Upper lobe of right lung (tissue), 1 donor: ENCODE measurements around the gene TIGD6. TPM values are rescaled to one million over a fixed set of nuclear protein-coding genes. Genes with fewer than 3 reads are reported as not detected.

ENCODE experiments used
- ATAC-seq: fragments of 200-7000 bp; cut with Tn5 transposase; one replicate; pipeline ENCODE4 v1.9.1; 2020; ENCODE audit warnings: mild to moderate bottlenecking, moderate library complexity
- DNase-seq: peaks from one replicate; pipeline ENCODE4 v3.0.0-alpha.2; 2020
- H3K27ac ChIP-seq: fragments of 200-600 bp; one replicate; pipeline ENCODE4 v1.8.0; 2022
- H3K27me3 ChIP-seq: fragments of 200-600 bp; one replicate; pipeline ENCODE4 v1.8.0; 2022; ENCODE audit warnings: mild to moderate bottlenecking
- H3K36me3 ChIP-seq: fragments of 200-600 bp; one replicate; pipeline ENCODE4 v1.8.0; 2022
- H3K4me1 ChIP-seq: fragments of 200-600 bp; one replicate; pipeline ENCODE4 v1.8.0; 2022
- H3K4me3 ChIP-seq: fragments of 200-600 bp; one replicate; pipeline ENCODE4 v1.8.0; 2022; ENCODE audit warnings: mild to moderate bottlenecking
- H3K9me3 ChIP-seq: fragments of 200-600 bp; one replicate; pipeline ENCODE4 v1.8.0; 2022
- CTCF ChIP-seq: fragments of 200-600 bp; IDR thresholded peaks from one replicate; pipeline ENCODE4 v1.8.0; 2022; ENCODE audit warnings: antibody characterized with exemption
- intact Hi-C: fragments of 100-400 bp; cut with DNase I; formaldehyde crosslinking; loops from one replicate; pipeline ENCODE4 v1.11.0; 2022
- total RNA-seq: library from RNA; stranded (reverse); fragmentation: NEBNext Ultra II Directional; extraction: Animal tissue kit (Norgen Biotek cat#: 25700); gene quantifications from one replicate; pipeline ENCODE4 v1.2.1, GENCODE V29; 2021
- donor health status: DM: no; HTN: yes; CAD: no; lungs with severe emphysema.

The TIGD6 gene
- total RNA-seq, 1 donor from 2014 or later = 4.0 TPM

- DNase-seq = no peak
- Histone ChIP-seq H3K27me3 (no peaks in the 10 kb centered on the region), H3K4me1 (peaks cover 7% of the 10 kb centered on the region), H3K4me3 (no peak overlapping the region), H3K36me3 (peaks cover 99% of the 10 kb centered on the region), H3K27ac (no peak overlapping the region), H3K9me3 (no peaks in the 10 kb centered on the region)
- TF ChIP-seq CTCF = no peak
- intact Hi-C loops = no loop called here
- ATAC-seq = no peak
These were observed 16.1 kb upstream of the TIGD6 start for GRCh38 chr5:150016537-150016936.

DNA sequence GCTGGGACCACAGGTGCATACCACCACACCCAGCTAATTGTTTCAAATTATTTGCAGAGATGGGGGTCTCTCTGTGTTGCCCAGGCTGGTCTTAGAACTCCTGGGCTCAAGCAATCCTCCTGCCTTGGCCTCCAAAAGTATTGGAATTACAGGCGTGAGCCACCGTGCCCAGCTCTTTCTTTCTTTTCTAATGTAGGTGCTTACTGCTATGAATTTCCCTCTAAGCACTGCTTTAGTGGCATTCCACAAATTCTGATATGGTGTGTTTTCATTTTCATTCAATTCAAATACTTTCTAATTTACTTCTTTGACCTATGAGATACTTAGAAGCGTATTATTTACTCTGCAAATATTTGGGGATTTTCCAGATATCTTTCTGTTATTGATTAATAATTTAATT, 15.0 kb upstream of the TIGD6 start:
- H3K4me1 ChIP-seq = no peaks in the 10 kb centered on the region
- peaks cover 99% of the 10 kb centered on the region for H3K36me3 ChIP-seq
- no peak for ATAC-seq
- TF ChIP-seq CTCF = no peak
- H3K9me3 ChIP-seq = no peaks in the 10 kb centered on the region
- H3K27me3 ChIP-seq = no peaks in the 10 kb centered on the region
- DNase-seq = no peak
- H3K27ac ChIP-seq = no peak overlapping the region
- H3K4me3 ChIP-seq = no peak overlapping the region
- intact Hi-C loops = no loop called here

DNA sequence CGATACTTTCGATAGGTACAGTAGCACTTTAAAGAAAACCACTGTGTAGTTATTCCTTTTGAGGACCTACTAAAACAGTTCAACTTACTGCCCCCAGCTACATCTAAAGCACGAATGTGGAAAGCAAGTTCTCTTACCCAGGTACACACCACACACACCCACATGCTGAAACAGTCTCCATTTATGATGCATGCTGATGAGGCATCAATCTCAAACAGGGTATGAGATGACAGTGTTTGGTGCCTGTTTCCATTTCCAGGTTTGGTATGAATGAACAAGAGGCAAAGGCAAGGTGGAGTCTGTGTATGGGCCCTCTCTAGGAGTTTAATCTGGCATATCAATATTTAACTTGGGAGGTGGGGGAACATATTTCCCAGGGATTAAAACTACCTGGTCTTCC, 14.0 kb upstream of the TIGD6 start:
- DNase-seq (no peak), ATAC-seq (no peak)
- intact Hi-C loops = no loop called here
- no peak overlapping the region for H3K4me3 ChIP-seq
- H3K27ac ChIP-seq = no peak overlapping the region
- no peak for TF ChIP-seq CTCF
- H3K36me3 ChIP-seq = peaks cover 99% of the 10 kb centered on the region
- H3K27me3 ChIP-seq = no peaks in the 10 kb centered on the region
- no peaks in the 10 kb centered on the region for H3K9me3 ChIP-seq
- no peaks in the 10 kb centered on the region for H3K4me1 ChIP-seq

GRCh38 chr5:150013931-150014330, 13.5 kb upstream of the TIGD6 start:
- Histone ChIP-seq H3K27ac (no peak overlapping the region), H3K4me1 (no peaks in the 10 kb centered on the region), H3K27me3 (no peaks in the 10 kb centered on the region), H3K36me3 (peaks cover 99% of the 10 kb centered on the region), H3K9me3 (no peaks in the 10 kb centered on the region), H3K4me3 (no peak overlapping the region)
- intact Hi-C loops = no loop called here
- DNase-seq = no peak
- TF ChIP-seq CTCF = no peak
- no peak for ATAC-seq

DNA sequence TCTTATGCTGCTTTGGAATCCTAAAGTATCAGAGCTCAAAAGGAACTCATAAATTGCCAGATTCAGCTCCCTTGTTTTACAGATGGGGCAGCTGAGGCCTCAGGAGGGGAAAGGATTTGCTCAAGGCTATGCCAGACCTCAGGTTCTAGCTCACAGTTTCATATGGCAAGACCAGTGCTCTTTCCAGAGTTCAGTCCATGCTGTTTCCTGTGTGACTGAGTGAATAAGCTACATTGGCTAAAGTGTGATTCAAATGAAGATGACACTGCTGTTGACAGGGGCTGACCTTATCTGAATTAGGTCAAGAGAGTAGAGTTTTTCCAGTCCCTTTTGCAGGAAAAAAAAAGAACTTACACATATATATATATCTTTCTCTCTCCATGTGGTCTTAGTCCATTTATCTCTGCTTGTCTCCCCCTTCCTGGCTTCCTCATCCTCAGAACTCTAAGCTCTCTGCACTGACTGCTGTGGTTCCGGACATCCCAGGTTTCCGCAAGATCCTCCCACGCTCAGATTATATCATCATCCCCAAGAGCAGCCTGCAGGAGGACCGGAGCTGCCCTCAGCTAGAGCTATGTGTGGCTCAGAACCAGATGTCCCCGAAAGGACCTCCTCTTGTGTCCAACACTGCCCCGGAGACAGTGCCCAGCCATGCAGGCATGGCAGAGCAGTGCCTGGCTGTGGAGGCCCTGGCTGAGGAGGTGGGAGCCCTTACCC, 9.4 kb upstream of the TIGD6 start:
- peak; percentile 30 for ATAC-seq
- Histone ChIP-seq H3K36me3 (peaks cover 93% of the 10 kb centered on the region), H3K4me1 (no peaks in the 10 kb centered on the region), H3K9me3 (no peaks in the 10 kb centered on the region), H3K27ac (no peak overlapping the region), H3K27me3 (no peaks in the 10 kb centered on the region), H3K4me3 (no peak overlapping the region)
- no peak for TF ChIP-seq CTCF
- DNase-seq = no peak
- intact Hi-C loops = no loop called here

DNA sequence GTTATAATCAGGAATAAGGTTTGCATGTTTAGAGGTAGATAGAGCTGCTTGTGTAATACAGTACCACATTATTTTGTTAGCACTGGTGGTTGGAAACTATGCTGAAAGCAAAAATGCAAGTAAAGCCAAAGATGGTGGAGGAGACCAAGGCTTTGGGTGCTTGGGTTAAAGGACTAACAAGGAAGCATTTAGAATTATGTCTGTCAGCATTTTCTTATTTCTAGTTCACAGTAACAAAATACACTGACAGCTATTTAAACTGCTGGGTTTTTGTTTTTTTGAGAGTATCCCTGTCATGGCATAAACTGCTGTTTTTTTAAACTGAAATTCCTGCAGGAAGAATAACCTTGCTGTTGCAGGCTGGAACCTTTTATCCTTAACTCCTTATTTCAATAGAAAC, 6.6 kb upstream of the TIGD6 start:
- ATAC-seq (no peak), DNase-seq (no peak)
- no peak for TF ChIP-seq CTCF
- intact Hi-C loops = no loop called here
- Histone ChIP-seq H3K4me1 (peaks cover 13% of the 10 kb centered on the region), H3K27me3 (no peaks in the 10 kb centered on the region), H3K27ac (no peak overlapping the region), H3K9me3 (no peaks in the 10 kb centered on the region), H3K4me3 (no peak overlapping the region), H3K36me3 (peaks cover 76% of the 10 kb centered on the region)
